ENCODE measurements around the gene CHORDC1. TPM values are rescaled to one million over a fixed set of nuclear protein-coding genes. Genes with fewer than 3 reads are reported as not detected.

CHORDC1 gene
- total RNA-seq, 1 experiment from 2014 or later, result 95.6 TPM

- H3K4me1 ChIP-seq (ENCODE audit: control insufficient read depth in 1 of 2, insufficient read depth in 2 of 2, low read length in 2 of 2), result 0 out of 4 replicates have a peak, but pooled peaks cover 0 to 6% of the 10 kb centered on the region in 2 experiments
- H3K4me2 ChIP-seq (ENCODE audit: low read length), result no peak overlapping the region; the same call in 1 of the 2 replicates
- no peak overlapping the region for H3K27ac ChIP-seq (ENCODE audit: low read depth, low read length)
- 0 out of 2 replicates have a peak, but pooled peaks cover 4% of the 10 kb centered on the region for H3K27me3 ChIP-seq (ENCODE audit: insufficient read depth, low read length)
- DNase-seq (ENCODE audit: low read depth, low spot score) (no peak), ATAC-seq (peak; percentile 74)
- H3K79me2 ChIP-seq (ENCODE audit: insufficient read depth, low read length), result no peaks in the 10 kb centered on the region
- ChIA-PET CTCF (no interaction called here), POLR2A (no interaction called here), RAD21 (ENCODE audit: low non-redundant PET in 1 of 2, low total read pairs in 2 of 2, uncharacterized antibody in 2 of 2, unreplicated experiment in 2 of 2) (no interaction called here)
- H3K36me3 ChIP-seq (ENCODE audit: control insufficient read depth in 1 of 2, insufficient read depth in 2 of 2, low read length in 2 of 2), result no peaks in the 10 kb centered on the region
- H4K20me1 ChIP-seq (ENCODE audit: insufficient read depth), result no peaks in the 10 kb centered on the region
- H3K9me2 ChIP-seq (ENCODE audit: insufficient read depth), result no peaks in the 10 kb centered on the region
- H2AFZ ChIP-seq (ENCODE audit: low read depth, low read length, poor library complexity, severe bottlenecking), result no peak overlapping the region
- H3K9ac ChIP-seq (ENCODE audit: low read length), result no peak overlapping the region
- H3K4me3 ChIP-seq (replicated peaks in 1 of 2; ENCODE audit: low read depth in 1 of 2, low read length in 2 of 2), result no peak overlapping the region
- no peak for TF ChIP-seq POLR2AphosphoS5 (IDR thresholded peaks at IDR 0.05; ENCODE audit: low read depth, low read length)
- no peak for TF ChIP-seq CTCF (IDR thresholded peaks at IDR 0.05 in 2 of 3, conservative IDR thresholded peaks at IDR 0.05 in 1 of 3; ENCODE audit: borderline replicate concordance in 1 of 3, insufficient read depth in 1 of 3, low read depth in 2 of 3, low read length in 2 of 3)
- TF ChIP-seq SP1 (IDR thresholded peaks at IDR 0.05; ENCODE audit: low read depth), result no peak
- no peak for TF ChIP-seq YY1 (IDR thresholded peaks at IDR 0.05; ENCODE audit: extremely low read depth, insufficient replicate concordance, low read depth, low read length)
- no peak for TF ChIP-seq POLR2A (IDR thresholded peaks at IDR 0.05; ENCODE audit: borderline replicate concordance, extremely low read depth, insufficient read depth, insufficient read length)
- TF ChIP-seq EGR1 (IDR thresholded peaks at IDR 0.05; ENCODE audit: low read depth), result no peak
- no peak for TF ChIP-seq ZBTB33 (IDR thresholded peaks at IDR 0.05; ENCODE audit: extremely low read depth, insufficient replicate concordance, low read length)
- TF ChIP-seq JUND (IDR thresholded peaks at IDR 0.05), result no peak
- no peak for TF ChIP-seq SRF (IDR thresholded peaks at IDR 0.05; ENCODE audit: low read depth)
- no peak for TF ChIP-seq SIN3A (IDR thresholded peaks at IDR 0.05; ENCODE audit: low read depth)
- no peak for TF ChIP-seq REST (IDR thresholded peaks at IDR 0.05; ENCODE audit: low read depth)
- TF ChIP-seq ATF3 (IDR thresholded peaks at IDR 0.05), result no peak
- no peak for TF ChIP-seq CBX3 (IDR thresholded peaks at IDR 0.05; ENCODE audit: low read depth)
- TF ChIP-seq FOSL1 (IDR thresholded peaks at IDR 0.05; ENCODE audit: low read depth), result no peak
- TF ChIP-seq TCF7L2 (IDR thresholded peaks at IDR 0.05; ENCODE audit: borderline replicate concordance, extremely low read depth, insufficient read depth, insufficient read length), result no peak
- no peak for TF ChIP-seq ZNF274 (IDR thresholded peaks at IDR 0.05; ENCODE audit: low read depth, low read length)
- no peak for TF ChIP-seq CEBPB (IDR thresholded peaks at IDR 0.05; ENCODE audit: low read depth)
- no peaks in the 10 kb centered on the region for H3K9me3 ChIP-seq (ENCODE audit: control insufficient read depth in 1 of 2, insufficient read depth in 1 of 2, low read depth in 1 of 2, low read length in 2 of 2)
- intact Hi-C loops (cut with micrococcal nuclease), result no loop called here
- BruUV-seq (replicated peaks), result no TSS peak
Measured at GRCh38 chr11:90229791-90230190, 6.9 kb upstream of the CHORDC1 start.

Measured in HCT116 (cell line).